GM19397 (cell line): ENCODE results near the gene FHIT.

Experiments
- ATAC-seq: cut with Tn5 transposase; IDR thresholded peaks from one replicate; pipeline ENCODE4 v1.9.1; 2021; ENCODE audit warnings: mild to moderate bottlenecking, moderate library complexity; ENCODE audit not compliant: unreplicated experiment

Gene FHIT

DNA sequence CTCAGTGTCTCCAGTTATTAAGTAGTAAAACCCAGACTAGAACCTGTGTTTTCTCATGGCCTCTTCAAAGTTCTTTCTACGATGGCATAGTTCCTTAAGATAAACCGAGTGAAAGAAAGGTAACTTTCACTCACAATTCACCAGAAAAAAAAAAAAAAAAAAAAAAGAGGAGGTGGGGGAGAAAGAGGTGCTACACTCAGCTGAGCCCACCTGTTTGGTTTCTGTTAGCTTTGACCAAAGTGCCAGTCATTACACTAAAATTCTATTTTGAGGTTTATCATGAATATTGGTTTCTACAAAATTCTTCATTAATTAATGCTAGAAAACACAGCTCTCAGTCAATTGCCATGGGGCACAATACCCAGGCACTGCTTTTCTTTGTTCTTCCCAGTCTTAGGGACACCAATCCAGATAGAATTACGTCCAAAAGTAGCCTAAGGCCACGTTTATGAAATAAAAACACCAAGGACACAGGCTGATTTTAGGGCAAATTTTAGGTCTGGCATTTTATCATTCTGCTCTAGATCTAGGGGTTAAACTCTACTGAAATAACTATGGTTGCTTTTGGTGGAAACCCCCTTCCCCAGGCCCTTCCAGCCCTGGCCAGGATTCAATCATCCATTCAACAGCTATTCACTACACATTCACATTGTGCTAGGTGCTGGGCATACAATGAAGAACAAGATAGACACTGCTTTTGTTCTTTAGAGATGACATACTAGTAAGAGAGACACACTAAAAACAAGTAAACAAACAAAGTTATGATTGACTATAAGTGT lies 1097.8 kb downstream of the FHIT start:
- ATAC-seq: no peak

GRCh38 chr3:60149501-60149900 lies 1101.8 kb downstream of the FHIT start:
- ATAC-seq: no peak

- no peak for ATAC-seq
These were observed 1103.9 kb downstream of the FHIT start for GRCh38 chr3:60147249-60147950.

- ATAC-seq: no peak
These were observed 1105.1 kb downstream of the FHIT start for GRCh38 chr3:60146121-60146520.

- no peak for ATAC-seq
These were observed 1107.2 kb downstream of the FHIT start for GRCh38 chr3:60144071-60144470.

GRCh38 chr3:60142009-60142408 lies 1109.2 kb downstream of the FHIT start:
- no peak for ATAC-seq

GRCh38 chr3:60140160-60140559 lies 1111.1 kb downstream of the FHIT start:
- ATAC-seq: no peak

GRCh38 chr3:60136601-60137000 lies 1114.7 kb downstream of the FHIT start:
- ATAC-seq: no peak

GRCh38 chr3:60135474-60135873 lies 1115.8 kb downstream of the FHIT start:
- no peak for ATAC-seq

DNA sequence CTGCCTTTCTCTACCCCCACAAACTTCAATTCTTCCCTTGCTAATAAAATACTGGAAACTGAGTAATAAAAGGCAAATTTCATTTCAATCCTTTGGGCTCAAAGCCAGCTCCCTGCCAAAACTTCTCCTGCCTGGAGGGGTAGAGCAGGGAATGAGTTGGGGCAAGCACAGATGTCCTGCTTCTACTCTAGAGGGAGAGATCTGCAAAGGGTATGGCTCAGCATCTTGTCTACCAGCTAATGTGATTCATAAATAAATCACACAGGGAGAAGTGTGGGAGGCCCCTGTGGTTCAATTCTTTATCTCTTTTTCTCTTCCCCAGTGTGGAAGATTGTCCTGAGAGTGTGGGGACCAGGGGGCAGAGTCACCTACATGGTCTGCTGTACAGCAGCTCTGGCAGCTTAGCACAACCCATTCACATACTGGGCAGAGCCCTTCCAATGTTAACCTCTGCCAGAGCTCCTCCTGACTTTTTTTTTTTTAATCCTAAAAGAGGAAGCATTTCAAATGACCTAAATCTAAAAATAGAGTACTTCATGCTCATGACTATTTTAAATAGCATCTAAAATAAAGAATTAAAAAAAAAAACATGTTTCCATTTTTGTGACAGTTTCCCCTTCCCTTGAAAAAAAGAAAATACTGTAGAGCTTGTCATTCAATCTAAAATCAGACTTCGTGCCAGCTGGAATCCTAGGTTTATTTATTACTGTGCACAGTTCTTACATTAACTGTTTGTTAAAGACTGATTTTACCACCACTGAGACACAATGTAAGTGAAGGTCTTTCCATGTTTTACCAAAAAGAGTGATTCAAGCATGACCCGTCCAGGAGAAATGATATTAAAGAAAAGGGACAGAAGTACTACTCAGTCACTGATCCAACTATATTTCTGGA lies 1117.7 kb downstream of the FHIT start:
- ATAC-seq: no peak

DNA sequence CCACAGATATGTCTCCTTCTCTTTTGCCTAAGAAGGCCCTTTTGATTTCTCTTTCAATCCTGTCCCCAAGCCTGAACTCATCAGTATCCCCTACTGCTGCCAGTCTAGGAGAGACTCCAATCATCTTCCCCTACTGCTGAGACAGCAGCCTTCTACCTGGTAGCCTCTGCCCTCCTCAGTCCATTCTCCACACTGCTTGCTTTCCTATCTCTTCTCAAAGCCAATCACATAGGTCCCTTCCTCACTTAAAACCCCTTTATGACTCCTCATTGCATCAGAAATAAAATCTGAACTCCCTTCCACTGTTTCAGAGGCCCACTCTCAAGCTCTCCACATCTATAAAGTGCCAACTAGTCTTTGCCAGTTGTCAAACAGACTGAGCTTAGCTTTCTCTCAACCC lies 1119.6 kb downstream of the FHIT start:
- no peak for ATAC-seq

- ATAC-seq: no peak
These were observed 1124.5 kb downstream of the FHIT start for GRCh38 chr3:60126511-60127304.

DNA sequence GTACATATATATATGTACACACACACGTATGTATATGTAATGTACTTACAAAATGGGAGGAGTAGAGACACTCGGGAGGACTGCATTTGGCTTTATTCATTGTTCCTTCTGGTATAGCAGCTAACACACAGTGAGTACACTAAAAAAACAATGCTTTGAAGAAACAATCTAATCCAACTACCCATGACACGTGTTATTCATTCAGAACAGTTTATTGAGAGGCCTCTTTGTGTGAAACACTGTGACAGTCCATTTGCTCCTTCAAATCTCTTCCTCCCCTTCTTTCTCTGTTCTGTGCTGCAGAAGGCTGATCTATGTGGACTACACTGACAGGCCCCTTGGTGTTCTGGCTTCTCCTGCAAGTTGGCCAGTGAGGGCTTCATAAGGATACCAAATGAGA lies 1125.6 kb downstream of the FHIT start:
- no peak for ATAC-seq

- ATAC-seq: no peak
These were observed 1131.0 kb downstream of the FHIT start for GRCh38 chr3:60120245-60120644.

DNA sequence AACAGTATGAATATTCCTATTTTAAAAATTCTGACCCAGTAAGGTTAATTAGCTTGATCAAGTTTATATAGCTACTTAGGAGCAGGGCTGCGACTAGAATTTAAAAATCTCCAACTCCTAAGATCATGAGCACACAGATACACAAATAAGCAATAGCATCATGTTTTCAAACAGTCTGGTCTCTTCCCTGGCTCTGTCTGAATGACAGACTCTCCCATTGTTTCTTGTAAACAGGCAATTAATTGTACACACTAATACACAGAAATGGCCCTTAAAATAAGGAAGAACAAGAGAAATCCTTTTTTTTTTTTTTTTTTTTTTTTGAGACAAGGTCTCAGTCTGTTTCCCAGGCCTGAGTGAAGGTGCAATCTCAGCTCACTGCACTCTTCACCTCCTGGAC lies 1137.1 kb downstream of the FHIT start:
- ATAC-seq: no peak

- no peak for ATAC-seq
These were observed 1144.0 kb downstream of the FHIT start for GRCh38 chr3:60107275-60107674.

GRCh38 chr3:60102154-60102553 lies 1149.1 kb downstream of the FHIT start:
- no peak for ATAC-seq

DNA sequence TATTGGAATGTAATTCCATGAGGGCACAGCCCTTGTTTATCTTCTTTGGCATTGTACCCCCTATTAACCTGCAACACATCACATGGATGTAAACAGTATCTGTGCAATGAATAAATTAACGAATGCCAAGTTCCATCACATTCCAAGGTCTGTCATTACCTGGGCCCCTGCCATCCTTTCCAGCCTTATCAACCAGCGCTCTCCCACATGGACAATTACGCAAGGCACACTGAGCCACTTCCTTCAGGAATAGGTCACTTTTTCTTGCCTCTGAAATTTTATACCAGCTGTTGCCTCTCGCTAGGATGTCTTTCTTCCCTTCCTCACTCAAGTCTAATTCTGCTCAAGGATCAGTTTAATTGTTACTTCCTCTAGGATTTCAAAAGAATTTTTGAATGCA lies 1149.6 kb downstream of the FHIT start:
- ATAC-seq: no peak

- no peak for ATAC-seq
These were observed 1154.8 kb downstream of the FHIT start for GRCh38 chr3:60096403-60096802.

- ATAC-seq: no peak
These were observed 1155.3 kb downstream of the FHIT start for GRCh38 chr3:60095930-60096329.

DNA sequence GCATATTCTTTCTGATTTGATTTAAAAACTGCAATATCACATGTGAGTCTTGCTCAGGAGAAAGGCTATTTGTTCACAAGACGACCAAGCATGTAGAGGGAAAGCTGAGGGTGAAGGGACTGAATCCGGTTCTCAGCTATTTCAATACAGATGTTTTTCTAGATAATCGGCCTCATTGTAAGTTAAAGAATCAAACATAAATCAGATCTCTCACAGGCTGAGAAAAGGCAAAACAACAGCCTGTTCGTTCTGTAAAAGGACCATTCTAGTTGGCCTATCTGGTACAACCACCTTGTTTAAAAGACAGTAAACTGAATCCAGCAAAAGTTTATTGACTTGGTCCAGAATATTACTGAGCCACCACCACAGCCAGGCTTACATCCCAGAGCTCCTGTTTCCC lies 1155.7 kb downstream of the FHIT start:
- ATAC-seq: no peak
